DND-41 (cell line): Measurements from ENCODE around the gene SYNE3.

Experiments
- EZH2 ChIP-seq: IDR thresholded peaks from 3 replicates; pipeline ENCODE4 v1.6.1; 2012; ENCODE audit warnings: borderline replicate concordance, low read depth, mild to moderate bottlenecking, moderate library complexity, low read length, inconsistent platforms; ENCODE audit not compliant: severe bottlenecking
- TF ChIP-seq, protein P1 (sequence below): IDR thresholded peaks from 2 replicates; pipeline ENCODE4 v1.5.1; 2012; ENCODE audit warnings: borderline replicate concordance, low read length, moderate library complexity, mild to moderate bottlenecking; ENCODE audit not compliant: poor library complexity, severe bottlenecking; ENCODE audit errors: extremely low read depth

DNA sequence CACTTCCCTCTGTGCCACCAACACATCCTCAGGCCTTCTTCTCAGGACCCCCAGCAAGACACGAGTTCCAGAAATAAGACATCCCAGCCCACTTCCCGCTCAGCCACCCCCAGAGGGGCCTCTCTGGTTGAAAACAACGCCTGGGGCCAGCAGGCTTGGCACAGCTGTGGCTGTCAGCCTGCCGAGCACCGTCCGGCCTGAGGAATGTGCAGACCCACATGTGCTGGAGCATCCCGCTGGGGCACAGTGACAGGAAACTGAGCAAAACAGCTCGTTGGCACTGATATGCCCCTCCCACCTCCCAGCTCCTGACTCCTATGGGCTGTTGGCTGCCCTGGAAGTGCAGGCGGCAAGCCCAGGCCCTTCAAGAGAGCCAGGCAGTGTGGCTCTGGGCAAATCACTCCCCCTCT, 1.4 kb downstream of the SYNE3 start:
- TF ChIP-seq, protein P1, sequence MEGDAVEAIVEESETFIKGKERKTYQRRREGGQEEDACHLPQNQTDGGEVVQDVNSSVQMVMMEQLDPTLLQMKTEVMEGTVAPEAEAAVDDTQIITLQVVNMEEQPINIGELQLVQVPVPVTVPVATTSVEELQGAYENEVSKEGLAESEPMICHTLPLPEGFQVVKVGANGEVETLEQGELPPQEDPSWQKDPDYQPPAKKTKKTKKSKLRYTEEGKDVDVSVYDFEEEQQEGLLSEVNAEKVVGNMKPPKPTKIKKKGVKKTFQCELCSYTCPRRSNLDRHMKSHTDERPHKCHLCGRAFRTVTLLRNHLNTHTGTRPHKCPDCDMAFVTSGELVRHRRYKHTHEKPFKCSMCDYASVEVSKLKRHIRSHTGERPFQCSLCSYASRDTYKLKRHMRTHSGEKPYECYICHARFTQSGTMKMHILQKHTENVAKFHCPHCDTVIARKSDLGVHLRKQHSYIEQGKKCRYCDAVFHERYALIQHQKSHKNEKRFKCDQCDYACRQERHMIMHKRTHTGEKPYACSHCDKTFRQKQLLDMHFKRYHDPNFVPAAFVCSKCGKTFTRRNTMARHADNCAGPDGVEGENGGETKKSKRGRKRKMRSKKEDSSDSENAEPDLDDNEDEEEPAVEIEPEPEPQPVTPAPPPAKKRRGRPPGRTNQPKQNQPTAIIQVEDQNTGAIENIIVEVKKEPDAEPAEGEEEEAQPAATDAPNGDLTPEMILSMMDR, result no peak
- no peak for TF ChIP-seq EZH2
